HepG2 (cell line): ENCODE results near the gene TBC1D7. TPM values are rescaled to one million over a fixed set of nuclear protein-coding genes. Genes with fewer than 3 reads are reported as not detected.

Source experiments
- CSRNP1 ChIP-seq: sonication (generic); formaldehyde crosslinking; IDR thresholded peaks from 2 replicates; pipeline ENCODE4 v1.8.1; 2023; ENCODE audit warnings: mild to moderate bottlenecking, missing genetic modification reagents
- FOXK2 ChIP-seq: fragments of 450-650 bp; IDR thresholded peaks from 2 replicates; pipeline ENCODE4 v1.6.1; 2016
- GTF3A ChIP-seq: sonication (generic); formaldehyde crosslinking; conservative IDR thresholded peaks from 2 replicates; pipeline ENCODE4 v1.4.0; 2020; ENCODE audit warnings: mild to moderate bottlenecking, missing genetic modification reagents
- HNF4A ChIP-seq: sonication (generic); formaldehyde crosslinking; IDR thresholded peaks from 2 replicates; pipeline ENCODE4 v1.4.0; 2020; ENCODE audit warnings: missing genetic modification reagents
- KLF13 ChIP-seq: sonication (generic); formaldehyde crosslinking; IDR thresholded peaks from 2 replicates; pipeline ENCODE4 v1.4.0; 2020; ENCODE audit warnings: mild to moderate bottlenecking, missing genetic modification reagents
- MEF2D ChIP-seq: sonication (generic); formaldehyde crosslinking; IDR thresholded peaks from 2 replicates; pipeline ENCODE4 v1.5.1; 2020; ENCODE audit warnings: mild to moderate bottlenecking, missing genetic modification reagents
- NCOA2 ChIP-seq: sonication (generic); formaldehyde crosslinking; IDR thresholded peaks from 2 replicates; pipeline ENCODE4 v1.8.0; 2022; ENCODE audit warnings: inconsistent platforms
- NPAS2 ChIP-seq: sonication (generic); formaldehyde crosslinking; IDR thresholded peaks from 2 replicates; pipeline ENCODE4 v1.8.0; 2022; ENCODE audit warnings: mild to moderate bottlenecking, missing genetic modification reagents, borderline replicate concordance
- PAX8 ChIP-seq: sonication (generic); formaldehyde crosslinking; IDR thresholded peaks from 2 replicates; pipeline ENCODE4 v1.8.0; 2022; ENCODE audit warnings: mild to moderate bottlenecking, missing genetic modification reagents, borderline replicate concordance
- PHF21A ChIP-seq: sonication (generic); formaldehyde crosslinking; IDR thresholded peaks from 2 replicates; pipeline ENCODE4 v1.5.0; 2020; ENCODE audit warnings: mild to moderate bottlenecking, missing genetic modification reagents
- PITX1 ChIP-seq: sonication (generic); formaldehyde crosslinking; IDR thresholded peaks from 2 replicates; pipeline ENCODE4 v1.5.1; 2020; ENCODE audit warnings: mild to moderate bottlenecking, missing genetic modification reagents
- SIN3A ChIP-seq: IDR thresholded peaks from 2 replicates; pipeline ENCODE4 v1.6.1; 2011; ENCODE audit warnings: low read depth, mild to moderate bottlenecking, control low read depth, low read length, borderline replicate concordance
- SRY ChIP-seq: sonication (generic); formaldehyde crosslinking; IDR thresholded peaks from 2 replicates; pipeline ENCODE4 v1.8.0; 2022; ENCODE audit warnings: mild to moderate bottlenecking, missing genetic modification reagents
- TBX2 ChIP-seq: sonication (generic); formaldehyde crosslinking; IDR thresholded peaks from 2 replicates; pipeline ENCODE4 v1.5.0; 2020; ENCODE audit warnings: missing genetic modification reagents, mild to moderate bottlenecking, borderline replicate concordance
- TCF7L2 ChIP-seq: IDR thresholded peaks from 2 replicates; pipeline ENCODE4 v1.6.1; 2011; ENCODE audit warnings: mild to moderate bottlenecking, low read depth, low read length, moderate library complexity
- ZNF382 ChIP-seq: sonication (generic); formaldehyde crosslinking; IDR thresholded peaks from 2 replicates; pipeline ENCODE4 v1.5.0; 2020; ENCODE audit warnings: missing genetic modification reagents, mild to moderate bottlenecking, borderline replicate concordance
- ZNF607 ChIP-seq: sonication (generic); formaldehyde crosslinking; IDR thresholded peaks from 2 replicates; pipeline ENCODE4 v1.5.1; 2020; ENCODE audit warnings: missing genetic modification reagents, mild to moderate bottlenecking, borderline replicate concordance
- ZNF619 ChIP-seq: sonication (generic); formaldehyde crosslinking; IDR thresholded peaks from 2 replicates; pipeline ENCODE4 v1.4.0; 2020; ENCODE audit warnings: mild to moderate bottlenecking, missing genetic modification reagents
- ZNF652 ChIP-seq: IDR thresholded peaks from 2 replicates; pipeline ENCODE4 v1.6.1; 2016; ENCODE audit warnings: low read depth, borderline replicate concordance
- ZNF746 ChIP-seq: sonication (generic); formaldehyde crosslinking; IDR thresholded peaks from 2 replicates; pipeline ENCODE4 v1.8.0; 2022; ENCODE audit warnings: mild to moderate bottlenecking, missing genetic modification reagents
- ZNF781 ChIP-seq: sonication (generic); formaldehyde crosslinking; IDR thresholded peaks from 2 replicates; pipeline ENCODE4 v1.5.1; 2020; ENCODE audit warnings: borderline replicate concordance, mild to moderate bottlenecking, missing genetic modification reagents; ENCODE audit errors: not compliant biosample characterization
- ZSCAN29 ChIP-seq: sonication (generic); formaldehyde crosslinking; conservative IDR thresholded peaks from 2 replicates; pipeline ENCODE4 v1.4.0; 2020; ENCODE audit warnings: mild to moderate bottlenecking, missing genetic modification reagents
- ZSCAN9 ChIP-seq: IDR thresholded peaks from 2 replicates; pipeline ENCODE4 v1.6.1; 2016; ENCODE audit warnings: borderline replicate concordance
- ZUFSP ChIP-seq: sonication (generic); formaldehyde crosslinking; IDR thresholded peaks from 2 replicates; pipeline ENCODE4 v1.9.0; 2021; ENCODE audit warnings: missing genetic modification reagents, mild to moderate bottlenecking, borderline replicate concordance
- polyA plus RNA-seq, 8 experiments: library from polyadenylated mRNA; depleted of rRNA in 3 of 8; stranded (reverse) in 7 of 8; unstranded in 1 of 8; fragments of >200 nt; fragmentation: Illumina TruSeq in 4 of 8; extraction: Trizol in 4 of 8; gene quantifications; 2 replicates each; pipeline versions ENCODE4 v1.2.1 to v1.2.3, GENCODE V29; 2011 to 2016; ENCODE audit warnings: low read depth in 4 of 8, missing spikeins in 1 of 8, mixed read lengths in 1 of 8; ENCODE audit not compliant: insufficient read depth in 1 of 8
- total RNA-seq, 5 experiments: library from RNA; depleted of rRNA; stranded (reverse); fragments of >200 nt; fragmentation: Illumina TruSeq; extraction: Trizol; gene quantifications; 2 replicates each; pipeline ENCODE4 v1.2.3, GENCODE V29; 2016; ENCODE audit warnings: low read depth in 1 of 5
- TF ChIP-seq, protein P1 (sequence below): sonication (generic); formaldehyde crosslinking; IDR thresholded peaks from 2 replicates; pipeline ENCODE4 v1.5.0; 2020; ENCODE audit warnings: missing genetic modification reagents, mild to moderate bottlenecking, borderline replicate concordance
- TF ChIP-seq, protein P2 (sequence below): sonication (generic); formaldehyde crosslinking; IDR thresholded peaks from 2 replicates; pipeline ENCODE4 v1.5.1; 2020; ENCODE audit warnings: mild to moderate bottlenecking, missing genetic modification reagents, moderate library complexity

The TBC1D7 gene
- total and polyA plus RNA-seq, 2 of the 13 experiments (the other 11 are each of a cell fraction or from before 2014, with no cell fraction given), result 23.3 to 30.8 TPM

DNA sequence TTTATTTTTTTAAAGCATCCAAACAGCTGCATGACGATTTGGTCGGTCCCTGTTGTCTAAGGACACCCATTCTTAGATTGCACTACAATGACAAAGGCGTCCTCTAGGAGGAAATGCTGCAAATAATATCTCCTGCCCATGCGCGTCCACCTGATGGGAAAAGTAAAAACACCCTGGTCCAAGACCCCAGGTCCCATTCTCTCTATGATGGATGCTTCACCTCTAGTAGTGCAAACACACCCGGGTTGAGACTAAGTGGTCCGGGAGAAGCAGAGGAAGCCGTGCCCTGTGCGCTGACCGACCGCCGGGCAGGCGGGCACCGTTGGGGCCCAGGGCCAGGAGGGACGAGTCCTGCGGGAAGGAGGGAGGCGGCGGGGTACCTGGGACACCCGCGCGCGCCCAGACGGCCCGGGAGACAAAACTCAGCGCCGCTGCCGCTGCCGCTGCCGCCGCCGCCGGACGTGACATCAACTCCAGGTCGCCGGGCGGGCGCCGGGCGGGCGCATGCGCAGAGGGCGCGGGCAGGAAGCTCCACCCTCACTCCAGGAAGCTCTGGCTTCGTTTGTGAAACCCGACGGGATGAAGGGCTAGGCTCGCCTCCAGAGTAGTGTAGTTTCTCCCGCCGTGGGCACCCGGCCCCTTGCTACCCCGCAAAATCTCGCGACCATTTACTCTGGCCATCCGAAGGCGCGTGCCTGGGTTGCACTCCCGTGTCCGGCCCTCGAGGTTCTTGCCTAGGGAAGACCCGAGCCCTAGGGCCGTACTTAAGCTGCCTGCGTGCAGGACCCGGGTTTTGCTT is at the start of gene TBC1D7 (continued):
- TF ChIP-seq ZUFSP (CRISPR knock-in tag), result no peak
- TF ChIP-seq KLF13 (CRISPR knock-in tag), result peak; percentile 73; the same call in 1 of the 2 replicates
- TF ChIP-seq NCOA2 (CRISPR knock-in tag), result no peak; the same call in 1 of the 2 replicates
- TF ChIP-seq ZNF619 (CRISPR knock-in tag), result no peak
- no peak; the same call in 1 of the 2 replicates for TF ChIP-seq ZSCAN9
- TF ChIP-seq CSRNP1 (CRISPR knock-in tag), result no peak
- TF ChIP-seq TBX2 (CRISPR knock-in tag), result peak; percentile 72
- TF ChIP-seq ZNF382 (CRISPR knock-in tag), result no peak
- TF ChIP-seq SRY, result peak; percentile 82
- 0 out of 2 replicates have a peak, but pooled peaks have one; percentile 40 for TF ChIP-seq MEF2D (CRISPR knock-in tag)
- TF ChIP-seq ZNF652 (CRISPR knock-in tag), result no peak; the same call in 1 of the 2 replicates
- TF ChIP-seq, protein P1, sequence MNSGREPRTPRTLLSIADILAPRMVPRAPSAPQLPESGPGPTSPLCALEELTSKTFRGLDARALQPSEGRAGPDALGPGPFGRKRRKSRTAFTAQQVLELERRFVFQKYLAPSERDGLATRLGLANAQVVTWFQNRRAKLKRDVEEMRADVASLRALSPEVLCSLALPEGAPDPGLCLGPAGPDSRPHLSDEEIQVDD (CRISPR knock-in tag), result peak; percentile 22; the same call in 1 of the 2 replicates
- TF ChIP-seq GTF3A (CRISPR knock-in tag), result no peak; the same call in 1 of the 2 replicates
- TF ChIP-seq ZNF746, result 0 out of 2 replicates have a peak, but pooled peaks have one; percentile 23
- peak; percentile 82 for TF ChIP-seq ZNF607 (CRISPR knock-in tag)
- TF ChIP-seq PHF21A (CRISPR knock-in tag), result peak; percentile 67
- TF ChIP-seq, protein P2, sequence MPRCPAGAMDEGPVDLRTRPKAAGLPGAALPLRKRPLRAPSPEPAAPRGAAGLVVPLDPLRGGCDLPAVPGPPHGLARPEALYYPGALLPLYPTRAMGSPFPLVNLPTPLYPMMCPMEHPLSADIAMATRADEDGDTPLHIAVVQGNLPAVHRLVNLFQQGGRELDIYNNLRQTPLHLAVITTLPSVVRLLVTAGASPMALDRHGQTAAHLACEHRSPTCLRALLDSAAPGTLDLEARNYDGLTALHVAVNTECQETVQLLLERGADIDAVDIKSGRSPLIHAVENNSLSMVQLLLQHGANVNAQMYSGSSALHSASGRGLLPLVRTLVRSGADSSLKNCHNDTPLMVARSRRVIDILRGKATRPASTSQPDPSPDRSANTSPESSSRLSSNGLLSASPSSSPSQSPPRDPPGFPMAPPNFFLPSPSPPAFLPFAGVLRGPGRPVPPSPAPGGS (CRISPR knock-in tag), result no peak
- TF ChIP-seq TCF7L2, result no peak
- TF ChIP-seq FOXK2, result no peak
- TF ChIP-seq SIN3A, result peak; percentile 74; the same call in 1 of the 2 replicates
- no peak for TF ChIP-seq NPAS2 (CRISPR knock-in tag)
- no peak for TF ChIP-seq PAX8 (CRISPR knock-in tag)
- TF ChIP-seq ZNF781 (CRISPR knock-in tag), result no peak
- no peak for TF ChIP-seq HNF4A (CRISPR knock-in tag)
- no peak for TF ChIP-seq ZSCAN29 (CRISPR knock-in tag)
- peak; percentile 26; the same call in 1 of the 2 replicates for TF ChIP-seq PITX1 (CRISPR knock-in tag)
